Measurements from ENCODE around the gene TCL1A.
"Not testable (repeated sequence)": the region's sequence is repeated elsewhere in the genome, so short reads cannot be mapped to it uniquely, and the experiment has no call there.

TCL1A gene

DNA sequence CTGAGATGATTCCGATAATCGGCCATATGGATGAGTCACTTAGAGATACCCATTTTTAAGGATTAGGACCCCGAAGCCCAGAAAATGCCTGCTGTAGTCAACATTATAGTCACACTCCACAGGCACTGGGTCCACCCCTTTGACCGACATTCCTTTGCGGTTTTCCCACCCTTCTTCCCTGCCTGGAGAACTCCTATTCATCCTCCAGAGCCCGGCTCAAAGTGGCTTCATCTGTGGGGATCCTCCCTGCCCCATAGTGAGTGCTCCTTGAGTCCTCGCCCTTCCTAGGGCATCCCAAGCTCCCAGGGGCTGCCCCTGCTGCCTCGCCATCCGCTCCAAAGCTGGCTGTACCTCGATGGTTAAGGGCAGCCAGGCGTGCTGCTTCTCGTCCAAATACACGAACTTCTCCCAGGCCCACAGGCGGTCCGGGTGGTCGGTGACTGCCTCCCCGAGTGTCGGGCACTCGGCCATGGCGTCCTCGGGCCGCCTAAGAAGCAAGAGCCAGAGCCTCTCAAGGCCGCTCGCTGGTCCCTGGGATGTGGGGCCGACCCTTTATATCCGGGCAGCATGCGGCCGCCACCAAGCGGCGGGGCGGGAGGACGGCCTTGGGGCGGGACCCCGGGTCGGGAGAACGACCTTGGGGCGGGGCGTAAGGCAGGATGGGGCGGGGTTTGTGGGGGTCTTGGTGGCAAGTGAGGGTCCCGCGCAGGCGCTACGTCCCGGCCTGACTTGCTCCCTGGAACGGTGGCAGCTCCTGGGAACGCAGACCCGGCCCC, at the start of gene TCL1A:
TCL1A (minus strand) TSS at position 530 of the 776 bp plus-strand sequence; CDS start at position 471, 59 bp downstream.
- no peak for DNase-seq (ENCODE audit: low read depth)

DNA sequence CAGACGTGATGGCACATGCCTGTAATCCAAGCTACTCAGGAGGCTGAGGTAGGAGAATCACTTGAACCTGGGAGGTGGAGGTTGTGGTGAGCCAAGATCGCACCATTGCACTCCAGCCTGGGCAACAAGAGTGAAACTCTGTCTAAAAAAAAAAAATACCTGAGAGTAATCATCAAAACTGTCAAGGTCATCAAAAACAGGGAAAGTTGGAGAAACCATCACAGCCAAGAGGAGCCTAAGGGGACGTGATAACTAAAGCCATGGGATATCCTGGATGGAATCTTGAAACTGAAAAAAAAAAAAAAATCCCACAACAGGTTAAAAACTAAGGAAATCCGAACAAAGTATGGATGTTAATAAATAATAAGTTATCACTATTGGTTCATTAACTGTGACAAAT, 49.1 kb upstream of the TCL1A start:
- DNase-seq (ENCODE audit: low read depth): not testable (repeated sequence)

DNA sequence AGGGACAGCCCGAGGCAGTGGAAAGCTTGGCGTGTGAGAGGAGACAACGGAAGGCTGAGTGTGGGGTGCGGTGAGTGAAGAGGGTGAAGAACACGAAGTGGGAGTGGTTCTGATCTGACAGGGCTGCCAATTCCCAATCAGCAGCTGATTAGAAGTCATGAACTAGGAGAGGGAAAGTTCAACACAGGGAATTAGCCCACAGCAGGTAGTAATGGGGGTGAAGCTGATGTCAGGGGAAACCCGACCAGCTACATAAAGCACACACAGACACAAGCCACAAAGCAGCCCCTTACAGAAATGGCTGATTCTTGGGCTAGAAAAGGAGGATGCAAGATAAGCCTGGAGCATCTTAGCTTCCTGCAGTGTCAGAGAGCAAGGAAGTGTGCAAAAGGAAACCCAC, 47.5 kb upstream of the TCL1A start:
- DNase-seq (ENCODE audit: low read depth): no peak

GRCh38 chr14:95760596-95760995, 46.7 kb upstream of the TCL1A start:
- DNase-seq (ENCODE audit: low read depth): no peak

DNA sequence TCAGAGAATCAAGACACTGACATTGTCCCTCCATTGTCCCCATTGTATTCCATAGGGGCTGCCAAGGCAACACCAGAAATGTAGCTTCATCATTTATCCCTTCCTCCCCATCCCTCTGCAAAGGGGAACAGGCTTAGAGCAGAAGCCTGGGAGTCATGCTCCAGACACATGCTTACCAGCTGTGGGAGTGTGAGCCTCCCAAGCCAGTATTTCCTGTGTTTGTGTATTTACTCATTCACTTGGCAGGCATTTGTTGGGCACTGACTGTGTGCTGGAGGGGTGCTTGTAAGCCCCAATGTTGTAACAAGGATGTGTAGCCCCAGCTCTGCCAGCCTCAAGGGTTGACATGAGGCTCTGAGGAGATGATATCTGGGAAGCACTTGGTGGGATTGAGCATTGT, 46.0 kb upstream of the TCL1A start:
- DNase-seq (ENCODE audit: low read depth): no peak

- no peak for DNase-seq (ENCODE audit: low read depth)
Observed at GRCh38 chr14:95758331-95758730, 44.4 kb upstream of the TCL1A start.

GRCh38 chr14:95756751-95757150, 42.8 kb upstream of the TCL1A start:
- DNase-seq (ENCODE audit: low read depth): no peak

DNA sequence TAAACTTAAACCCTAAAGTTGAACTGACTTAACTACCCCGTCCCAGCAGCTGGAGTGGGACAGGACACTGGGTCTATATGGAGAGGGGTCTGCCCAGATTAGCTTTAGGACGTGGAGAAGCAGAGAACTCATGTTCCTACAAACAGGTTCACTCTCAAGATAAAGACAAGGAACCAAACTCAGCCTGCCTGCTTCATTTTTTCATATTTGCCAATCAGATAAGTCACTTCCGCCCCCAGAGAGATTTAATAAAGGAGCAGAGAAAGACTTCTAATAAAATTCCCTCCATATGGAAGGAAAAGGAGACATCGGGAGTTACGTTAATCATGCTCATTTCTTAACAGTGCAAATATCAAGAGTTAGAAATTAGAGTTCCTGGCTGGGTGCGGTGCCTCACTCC, 42.2 kb upstream of the TCL1A start:
- DNase-seq (ENCODE audit: low read depth): no peak

- DNase-seq (ENCODE audit: low read depth): no peak
Observed at GRCh38 chr14:95741781-95742180, 27.9 kb upstream of the TCL1A start.

DNA sequence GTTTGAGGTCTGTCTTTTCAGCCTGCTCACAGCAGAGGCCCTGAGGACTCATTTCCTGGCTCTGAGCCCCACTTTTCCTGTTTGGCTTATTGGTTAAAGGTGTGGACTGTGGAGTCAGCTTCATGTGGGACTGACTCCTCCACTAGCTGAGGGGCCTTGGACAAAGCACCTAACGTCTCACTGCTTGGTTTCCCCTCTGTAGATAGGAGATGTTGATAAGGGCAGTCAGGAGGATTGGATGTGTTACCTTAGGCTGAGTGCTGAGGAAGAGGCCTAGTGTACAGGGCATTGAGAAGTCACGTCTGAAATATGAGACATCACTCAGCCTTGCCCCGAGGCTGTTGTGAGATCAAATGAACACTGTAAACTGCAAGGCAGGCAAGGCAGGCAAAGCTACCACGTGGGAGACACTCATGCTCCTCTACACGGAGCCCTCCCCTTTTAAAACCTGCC, 27.1 kb upstream of the TCL1A start:
- DNase-seq (ENCODE audit: low read depth): no peak

DNA sequence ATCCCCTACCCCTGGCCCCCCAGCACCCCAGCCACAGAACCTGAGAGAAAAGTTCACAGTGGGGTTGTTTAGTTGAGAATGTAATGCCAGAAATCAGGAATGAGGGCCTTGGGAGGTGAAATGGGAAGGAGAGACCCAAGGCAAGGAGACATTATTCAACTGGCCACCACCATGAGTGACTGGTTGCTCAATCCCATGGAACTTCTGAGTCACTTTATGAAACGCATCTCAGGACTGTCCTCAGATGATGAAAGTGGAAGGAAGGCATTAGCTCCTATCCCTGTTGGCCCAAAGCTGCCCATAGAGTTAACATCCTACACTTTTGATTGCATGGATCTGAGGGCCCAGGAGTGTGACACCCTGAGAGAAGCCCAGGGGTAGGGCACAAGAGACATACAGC, 25.4 kb upstream of the TCL1A start:
- no peak for DNase-seq (ENCODE audit: low read depth)

GRCh38 chr14:95733212-95733611, 19.3 kb upstream of the TCL1A start:
- DNase-seq (ENCODE audit: low read depth): no peak

DNA sequence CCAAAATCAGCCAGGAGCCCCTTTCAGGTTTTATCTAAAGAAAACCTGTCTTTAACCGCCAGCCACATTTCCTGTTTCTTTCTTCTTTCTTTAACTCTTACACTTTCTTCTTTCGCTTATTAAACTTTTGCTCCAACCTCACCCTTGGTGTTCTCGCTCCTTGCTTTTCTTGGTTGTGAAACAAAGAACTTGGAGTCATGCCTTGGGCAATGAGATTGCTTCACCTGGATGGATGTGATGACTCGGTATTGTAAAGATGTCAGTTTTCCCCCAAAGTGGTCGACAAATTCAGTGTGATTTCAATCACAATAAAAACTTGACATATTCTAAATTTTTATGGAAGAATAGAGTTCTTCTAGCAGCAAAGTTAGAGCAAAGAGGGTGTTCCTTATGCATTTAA, 16.2 kb upstream of the TCL1A start:
- no peak for DNase-seq (ENCODE audit: low read depth)

DNA sequence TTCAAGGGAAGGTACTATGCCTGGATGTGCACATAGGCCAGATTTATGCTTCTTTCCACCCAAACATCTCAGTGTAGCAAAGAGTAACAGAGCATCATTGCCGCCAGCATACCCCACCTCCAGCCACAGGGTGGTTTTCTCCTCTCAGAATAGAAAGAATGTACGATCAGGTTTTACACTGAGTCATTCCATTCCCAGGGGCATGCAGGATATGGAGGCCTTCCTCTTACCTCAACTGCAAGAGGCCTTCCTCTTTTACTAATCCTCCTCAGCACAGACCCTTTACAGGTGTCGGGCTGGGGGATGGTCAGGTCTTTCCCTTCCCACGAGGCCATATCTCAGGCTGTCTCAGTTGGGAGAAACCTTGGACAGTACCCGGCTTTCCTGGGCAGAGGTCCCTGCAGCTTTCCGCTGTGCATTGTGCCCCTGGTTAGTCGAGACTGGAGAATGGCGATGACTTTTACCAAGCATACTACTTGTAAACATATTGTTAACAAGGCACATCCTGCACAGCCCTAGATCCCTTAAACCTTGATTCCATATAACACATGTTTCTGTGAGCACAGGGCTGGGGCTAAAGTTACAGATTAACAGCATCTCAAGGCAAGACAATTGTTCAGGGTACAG, 15.6 kb upstream of the TCL1A start:
- not testable (repeated sequence) for DNase-seq (ENCODE audit: low read depth)

DNA sequence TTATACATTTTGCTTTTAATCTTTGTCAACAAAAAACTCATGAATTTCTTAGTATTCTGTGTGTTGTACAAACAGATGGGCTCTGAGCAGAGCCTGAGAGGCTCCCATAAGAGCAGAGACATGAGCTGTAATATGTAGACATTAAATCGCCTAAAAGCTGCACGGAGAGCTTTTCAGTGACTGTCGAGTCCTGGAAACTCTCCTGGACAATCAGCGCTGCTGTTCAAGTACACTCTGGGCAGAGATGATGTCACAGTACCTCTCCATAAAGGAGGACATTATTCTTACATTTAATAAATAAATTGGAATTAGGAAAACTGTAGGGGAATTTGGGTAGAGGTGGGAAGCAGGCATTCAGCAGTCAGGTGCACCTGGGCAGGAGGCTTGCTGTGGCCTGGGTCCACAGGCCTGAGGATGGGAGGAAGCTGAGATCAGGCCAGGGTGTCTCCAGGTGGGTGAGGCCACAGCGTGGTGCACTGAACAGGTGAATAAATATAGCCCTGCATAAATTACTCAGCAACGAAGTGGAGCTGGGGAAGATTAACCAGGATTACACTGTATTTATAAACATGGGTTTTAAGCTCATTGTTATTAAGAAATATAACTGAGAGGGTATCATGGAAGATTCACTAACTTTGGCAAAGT, 13.3 kb upstream of the TCL1A start:
- DNase-seq (ENCODE audit: low read depth): no peak

GRCh38 chr14:95725685-95726336, 11.9 kb upstream of the TCL1A start:
- DNase-seq (ENCODE audit: low read depth): no peak

DNA sequence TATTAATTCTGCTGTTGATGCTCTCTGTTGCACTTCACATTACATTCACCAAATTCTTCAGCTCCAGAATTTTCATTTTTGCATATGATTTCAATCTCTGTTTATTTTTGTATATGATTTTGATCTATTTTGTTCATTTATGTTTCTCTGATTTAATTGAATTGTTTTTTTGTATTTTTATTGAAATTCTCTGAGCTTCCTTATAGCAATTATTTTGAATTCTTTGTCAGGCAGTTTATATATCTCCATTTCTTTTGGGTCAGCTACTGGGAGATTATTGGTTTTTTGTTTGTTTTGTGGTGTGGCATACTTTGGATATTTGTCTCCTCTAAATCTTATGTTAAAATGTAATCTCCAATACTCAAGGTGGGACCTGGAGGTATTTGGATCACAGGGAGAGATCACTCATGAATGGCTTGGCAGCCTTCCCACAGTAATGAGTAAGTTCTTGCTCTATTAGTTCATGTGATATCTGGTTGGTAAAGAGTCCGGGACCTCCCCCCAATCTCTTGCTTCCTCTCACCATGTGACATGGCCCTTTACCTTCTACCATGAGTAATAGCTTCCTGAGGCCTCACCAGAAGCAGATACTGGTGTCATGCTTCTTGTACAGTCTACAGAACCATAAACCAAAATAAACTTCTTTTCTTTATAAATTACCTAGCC, 8.7 kb upstream of the TCL1A start:
- no peak for DNase-seq (ENCODE audit: low read depth)

DNA sequence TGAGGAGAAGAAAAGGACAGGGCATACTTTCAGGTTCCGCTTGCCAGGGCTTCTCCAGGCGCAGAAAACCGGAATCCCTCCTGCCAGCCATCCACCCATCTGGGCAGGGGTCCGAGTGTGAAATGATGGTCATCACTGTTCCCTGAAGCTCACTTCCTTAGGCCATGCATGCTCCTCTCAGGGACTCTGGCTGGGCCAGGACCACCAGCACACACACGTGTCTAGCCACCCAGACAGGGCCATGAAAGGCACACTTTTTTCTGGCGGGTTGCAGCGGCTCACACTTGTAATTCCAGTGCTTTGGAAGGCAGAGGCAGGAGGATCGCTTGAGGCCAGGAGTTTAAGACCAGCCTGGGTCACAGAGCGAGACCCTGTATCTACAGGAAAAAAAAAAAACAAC, 1.5 kb downstream of the TCL1A start:
- DNase-seq (ENCODE audit: low read depth): no peak

DNA sequence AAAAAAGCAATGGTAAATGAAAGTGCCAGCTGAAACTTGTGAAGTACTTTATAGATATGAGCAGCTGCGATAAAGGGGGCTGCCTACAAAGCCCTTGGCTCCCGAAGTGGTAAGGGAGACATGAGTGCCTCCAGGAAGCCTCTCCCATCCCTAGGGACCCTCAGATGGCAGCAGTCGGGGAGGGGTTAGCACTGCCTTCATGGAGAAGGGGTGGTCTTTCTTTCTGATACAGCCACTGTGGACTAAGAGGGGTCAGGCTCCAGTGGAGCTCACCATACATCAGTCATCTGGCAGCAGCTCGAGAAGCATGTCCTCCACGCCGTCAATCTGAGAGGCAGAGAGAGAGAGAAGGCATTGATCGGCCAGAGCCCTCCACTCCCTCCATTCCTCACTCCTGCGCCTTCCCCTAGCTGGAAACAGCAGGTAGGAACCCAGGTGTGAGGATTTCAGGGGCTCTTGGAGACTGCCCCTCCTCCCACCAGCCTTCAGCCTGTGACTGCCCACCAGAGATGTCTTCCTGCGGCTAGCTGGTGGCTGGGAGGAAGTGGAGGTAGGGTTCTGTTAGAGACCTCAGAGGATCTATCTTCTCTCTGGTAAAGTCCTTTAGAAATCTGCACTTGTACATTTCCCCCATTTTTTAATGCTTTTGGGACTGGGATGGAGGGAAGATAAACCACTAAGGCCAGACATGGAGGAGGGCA, 2.3 kb downstream of the TCL1A start:
- DNase-seq (ENCODE audit: low read depth): no peak

GRCh38 chr14:95710106-95710505, 3.8 kb downstream of the TCL1A start:
- no peak for DNase-seq (ENCODE audit: low read depth)

GRCh38 chr14:95707327-95707726, 6.6 kb downstream of the TCL1A start:
- no peak for DNase-seq (ENCODE audit: low read depth)

DNA sequence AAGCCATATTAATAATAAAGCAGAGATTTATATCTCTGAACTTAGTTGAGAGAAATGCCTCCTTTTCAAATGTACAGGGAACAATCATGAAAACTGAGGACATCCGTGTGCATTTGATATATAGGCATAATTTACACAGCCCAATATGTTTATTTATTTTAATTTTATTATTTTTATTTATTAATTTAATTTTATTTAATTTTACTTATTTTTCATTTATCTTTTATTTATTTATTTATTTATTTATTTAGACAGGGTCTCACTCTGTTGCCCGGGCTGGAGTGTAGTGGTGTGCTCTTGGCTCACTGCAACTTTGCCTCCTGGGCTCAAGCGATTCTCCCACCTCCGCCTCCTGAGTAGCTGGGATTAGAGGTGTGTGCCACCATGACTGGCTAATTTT, 8.4 kb downstream of the TCL1A start:
- DNase-seq (ENCODE audit: low read depth): no peak

Measured in fibroblast of gingiva (primary cell).